ENCODE data around the gene TTC5. TPM values are rescaled to one million over a fixed set of nuclear protein-coding genes. Genes with fewer than 3 reads are reported as not detected.

Gene TTC5
- total RNA-seq, 2 experiments from 2014 or later, result 9.7 to 10.8 TPM

DNA sequence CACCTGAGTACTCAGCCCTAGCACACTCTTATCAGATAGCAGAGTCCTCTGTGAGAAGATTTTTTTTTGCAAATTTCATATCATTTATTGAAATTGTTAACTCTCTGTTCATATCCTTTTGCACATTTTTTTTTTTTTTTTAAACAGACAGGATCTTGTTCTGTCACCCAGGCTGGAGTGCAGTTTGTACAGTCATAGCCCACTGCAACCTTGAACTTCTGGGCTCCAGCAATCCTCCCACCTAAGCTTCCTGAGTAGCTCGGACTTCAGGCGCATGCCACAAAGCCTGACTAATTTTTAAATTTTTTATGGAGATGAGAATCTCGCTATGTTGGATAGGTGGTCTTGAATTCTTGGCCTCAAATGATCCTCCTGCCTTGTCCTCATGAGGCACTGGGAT lies 42.0 kb upstream of the TTC5 start:
- peaks cover 62% of the 10 kb centered on the region for H3K36me3 Mint-ChIP-seq (ENCODE audit: low read depth)
- H3K4me1 ChIP-seq (ENCODE audit: insufficient read depth, low read length), result no peaks in the 10 kb centered on the region
- H3K27me3 Mint-ChIP-seq, result no peaks in the 10 kb centered on the region
- peaks cover 0 to 4% of the 10 kb centered on the region in 2 experiments for H3K9me3 ChIP-seq (ENCODE audit: control insufficient read depth in 1 of 2, insufficient read depth in 1 of 2, low read length in 2 of 2)
- H3K4me3 ChIP-seq (ENCODE audit: low read length), result no peak overlapping the region
- POLR2A ChIA-PET, result no interaction called here
- intact Hi-C loops (cut with DNase I, micrococcal nuclease), result loop anchor here in 1 of 2 experiments (5.0 kb wide), 2 partner anchors 65 to 110 kb away; partner anchors contain the start of genes APEX1 and TEP1
- CTCF ChIA-PET, result no interaction called here
- ATAC-seq (ENCODE audit: poor library complexity) (no peak), DNase-seq (no peak)
- TF ChIP-seq, protein P1, sequence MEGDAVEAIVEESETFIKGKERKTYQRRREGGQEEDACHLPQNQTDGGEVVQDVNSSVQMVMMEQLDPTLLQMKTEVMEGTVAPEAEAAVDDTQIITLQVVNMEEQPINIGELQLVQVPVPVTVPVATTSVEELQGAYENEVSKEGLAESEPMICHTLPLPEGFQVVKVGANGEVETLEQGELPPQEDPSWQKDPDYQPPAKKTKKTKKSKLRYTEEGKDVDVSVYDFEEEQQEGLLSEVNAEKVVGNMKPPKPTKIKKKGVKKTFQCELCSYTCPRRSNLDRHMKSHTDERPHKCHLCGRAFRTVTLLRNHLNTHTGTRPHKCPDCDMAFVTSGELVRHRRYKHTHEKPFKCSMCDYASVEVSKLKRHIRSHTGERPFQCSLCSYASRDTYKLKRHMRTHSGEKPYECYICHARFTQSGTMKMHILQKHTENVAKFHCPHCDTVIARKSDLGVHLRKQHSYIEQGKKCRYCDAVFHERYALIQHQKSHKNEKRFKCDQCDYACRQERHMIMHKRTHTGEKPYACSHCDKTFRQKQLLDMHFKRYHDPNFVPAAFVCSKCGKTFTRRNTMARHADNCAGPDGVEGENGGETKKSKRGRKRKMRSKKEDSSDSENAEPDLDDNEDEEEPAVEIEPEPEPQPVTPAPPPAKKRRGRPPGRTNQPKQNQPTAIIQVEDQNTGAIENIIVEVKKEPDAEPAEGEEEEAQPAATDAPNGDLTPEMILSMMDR (IDR thresholded peaks at IDR 0.05), result no peak
- H3K36me3 ChIP-seq (ENCODE audit: insufficient read depth, low read length), result peaks cover 22% of the 10 kb centered on the region
- no peak overlapping the region for H3K27ac ChIP-seq (ENCODE audit: low read depth in 1 of 2, low read length in 2 of 2)
- H3K4me1 Mint-ChIP-seq (ENCODE audit: low read depth), result peaks cover 11% of the 10 kb centered on the region
- H3K4me3 Mint-ChIP-seq, result no peak overlapping the region
- no peaks in the 10 kb centered on the region for H3K9me3 Mint-ChIP-seq
- H3K27ac Mint-ChIP-seq, result no peak overlapping the region
- H3K27me3 ChIP-seq (ENCODE audit: control insufficient read depth in 1 of 2, insufficient read depth in 2 of 2, low read length in 2 of 2), result no peaks in the 10 kb centered on the region

DNA sequence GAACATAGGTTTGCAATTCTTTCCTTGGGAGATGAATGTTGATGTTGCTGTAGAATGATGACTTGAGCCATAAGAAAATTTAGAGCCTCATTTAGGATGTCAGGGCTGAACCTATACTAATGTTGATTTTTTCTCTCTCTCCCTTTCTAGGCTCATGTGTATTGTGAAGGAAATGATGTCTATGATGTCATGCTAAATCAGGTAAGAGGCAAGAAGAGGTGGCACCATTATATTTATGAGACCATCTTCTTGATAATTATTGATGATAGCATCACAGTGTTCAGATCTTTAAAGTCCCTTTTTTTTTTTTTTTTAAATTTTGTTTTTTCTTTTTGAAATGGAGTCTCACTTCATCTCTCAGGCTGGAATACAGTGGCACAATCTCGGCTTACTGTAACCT lies 41.0 kb upstream of the TTC5 start:
- CTCF ChIA-PET, result no interaction called here
- H3K27ac ChIP-seq (ENCODE audit: low read depth in 1 of 2, low read length in 2 of 2), result no peak overlapping the region
- no peaks in the 10 kb centered on the region for H3K4me1 ChIP-seq (ENCODE audit: insufficient read depth, low read length)
- H3K9me3 ChIP-seq (ENCODE audit: control insufficient read depth in 1 of 2, insufficient read depth in 1 of 2, low read length in 2 of 2), result peaks cover 0 to 4% of the 10 kb centered on the region in 2 experiments
- no peaks in the 10 kb centered on the region for H3K27me3 ChIP-seq (ENCODE audit: control insufficient read depth in 1 of 2, insufficient read depth in 2 of 2, low read length in 2 of 2)
- H3K36me3 ChIP-seq (ENCODE audit: insufficient read depth, low read length), result peaks cover 16% of the 10 kb centered on the region
- ATAC-seq (ENCODE audit: poor library complexity), result no peak
- intact Hi-C loops (cut with DNase I, micrococcal nuclease), result loop anchor here in 1 of 2 experiments (5.0 kb wide), 2 partner anchors 66 to 111 kb away; partner anchors contain the start of genes APEX1 and TEP1
- POLR2A ChIA-PET, result no interaction called here
- H3K27ac Mint-ChIP-seq, result no peak overlapping the region
- no peaks in the 10 kb centered on the region for H3K27me3 Mint-ChIP-seq
- H3K9me3 Mint-ChIP-seq, result no peaks in the 10 kb centered on the region
- H3K4me1 Mint-ChIP-seq (ENCODE audit: low read depth), result peaks cover 11% of the 10 kb centered on the region
- H3K36me3 Mint-ChIP-seq (ENCODE audit: low read depth), result peaks cover 57% of the 10 kb centered on the region
- TF ChIP-seq, protein P1 (IDR thresholded peaks at IDR 0.05), result no peak
- no peak overlapping the region for H3K4me3 Mint-ChIP-seq
- no peak overlapping the region for H3K4me3 ChIP-seq (ENCODE audit: low read length)
- no peak for DNase-seq

DNA sequence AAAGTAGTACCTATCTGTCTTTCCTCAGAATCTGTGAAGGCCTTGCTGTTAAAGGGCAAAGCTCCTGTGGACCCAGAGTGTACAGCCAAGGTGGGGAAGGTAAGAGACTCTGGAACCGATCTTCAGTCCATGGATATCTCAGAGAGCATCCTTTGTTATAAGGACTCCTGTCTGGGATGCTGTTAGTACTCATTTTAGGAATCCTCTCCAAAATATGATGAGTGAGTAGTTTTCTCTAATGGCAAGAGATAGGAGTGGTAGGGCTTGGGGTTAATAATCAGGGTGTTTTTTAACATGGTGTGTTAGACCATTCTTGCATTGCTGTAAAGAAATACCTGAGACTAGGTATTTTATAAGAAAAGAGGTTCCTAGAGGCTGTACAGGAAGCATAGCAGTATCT lies 39.6 kb upstream of the TTC5 start:
- ATAC-seq (ENCODE audit: poor library complexity) (no peak), DNase-seq (no peak)
- Mint-ChIP-seq H3K9me3 (no peaks in the 10 kb centered on the region), H3K27me3 (no peaks in the 10 kb centered on the region), H3K36me3 (ENCODE audit: low read depth) (peaks cover 46% of the 10 kb centered on the region), H3K4me3 (peak overlapping the region; percentile 26), H3K4me1 (ENCODE audit: low read depth) (peaks cover 11% of the 10 kb centered on the region), H3K27ac (peak overlapping the region; percentile 97)
- intact Hi-C loops (cut with DNase I, micrococcal nuclease), result loop anchor here in 1 of 2 experiments (5.0 kb wide), 2 partner anchors 67 to 112 kb away; partner anchors contain the start of genes APEX1 and TEP1
- Histone ChIP-seq H3K9me3 (ENCODE audit: control insufficient read depth in 1 of 2, insufficient read depth in 1 of 2, low read length in 2 of 2) (peaks cover 0 to 4% of the 10 kb centered on the region in 2 experiments), H3K4me1 (ENCODE audit: insufficient read depth, low read length) (no peaks in the 10 kb centered on the region), H3K36me3 (ENCODE audit: insufficient read depth, low read length) (peaks cover 9% of the 10 kb centered on the region), H3K27me3 (ENCODE audit: control insufficient read depth in 1 of 2, insufficient read depth in 2 of 2, low read length in 2 of 2) (no peaks in the 10 kb centered on the region), H3K4me3 (ENCODE audit: low read length) (no peak overlapping the region), H3K27ac (ENCODE audit: low read depth in 1 of 2, low read length in 2 of 2) (no peak overlapping the region)
- ChIA-PET POLR2A (no interaction called here), CTCF (no interaction called here)
- TF ChIP-seq, protein P1 (IDR thresholded peaks at IDR 0.05), result no peak
